SHP77 treated with DMSO at 0.1 percent for 48 hours (cell line): ENCODE measurements around the gene KLHL30.
"Not testable (repeated sequence)": the region's sequence is repeated elsewhere in the genome, so short reads cannot be mapped to it uniquely, and the experiment has no call there.

Experiments
- DNase-seq: peaks from one replicate; lab custom pipeline; 2025; lab: John Stamatoyannopoulos, UW

KLHL30 gene

GRCh38 chr2:238163481-238164198, 25.2 kb downstream of the KLHL30 start:
- no peak for DNase-seq

DNA sequence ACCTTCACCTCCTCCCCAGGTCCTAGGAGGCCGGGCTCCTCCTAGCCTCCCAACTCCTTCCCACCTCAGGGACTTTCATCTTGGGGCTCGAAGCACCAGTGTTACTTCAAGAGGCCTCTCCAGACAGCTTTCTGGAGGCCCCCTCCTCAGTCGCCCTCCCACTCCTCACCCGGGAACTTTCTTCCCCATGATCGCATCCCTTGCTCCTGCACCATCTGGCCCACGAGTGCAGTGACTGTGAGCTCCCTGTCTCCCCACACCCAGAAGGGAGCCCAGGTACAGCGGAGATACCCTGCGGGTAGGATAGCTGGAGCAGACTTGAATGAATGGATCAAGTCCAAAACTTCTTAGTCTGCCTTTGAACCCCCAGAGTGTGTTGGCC, 26.4 kb downstream of the KLHL30 start:
- DNase-seq: no peak

GRCh38 chr2:238165288-238165921, 26.9 kb downstream of the KLHL30 start:
- DNase-seq: no peak

GRCh38 chr2:238166391-238167343, 28.2 kb downstream of the KLHL30 start:
- no peak for DNase-seq

DNA sequence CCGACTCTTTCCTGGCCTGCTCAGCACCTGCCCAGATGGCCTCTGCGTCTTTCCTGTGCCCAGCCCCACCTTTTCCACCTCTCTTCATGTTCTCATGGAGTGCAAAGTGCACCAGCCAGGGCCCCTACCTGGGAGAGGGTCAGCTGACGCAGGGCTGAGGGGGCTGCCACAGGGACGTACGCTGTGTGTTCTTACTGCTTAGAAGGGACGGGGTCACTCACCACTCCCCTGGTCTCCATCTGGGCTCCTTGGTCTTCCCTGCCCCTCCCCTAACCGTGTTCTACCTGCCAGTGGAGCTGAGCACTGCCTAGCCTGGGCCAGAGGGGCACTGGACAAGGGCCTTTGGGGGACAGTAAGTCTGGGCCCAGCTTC, 28.9 kb downstream of the KLHL30 start:
- DNase-seq: no peak

DNA sequence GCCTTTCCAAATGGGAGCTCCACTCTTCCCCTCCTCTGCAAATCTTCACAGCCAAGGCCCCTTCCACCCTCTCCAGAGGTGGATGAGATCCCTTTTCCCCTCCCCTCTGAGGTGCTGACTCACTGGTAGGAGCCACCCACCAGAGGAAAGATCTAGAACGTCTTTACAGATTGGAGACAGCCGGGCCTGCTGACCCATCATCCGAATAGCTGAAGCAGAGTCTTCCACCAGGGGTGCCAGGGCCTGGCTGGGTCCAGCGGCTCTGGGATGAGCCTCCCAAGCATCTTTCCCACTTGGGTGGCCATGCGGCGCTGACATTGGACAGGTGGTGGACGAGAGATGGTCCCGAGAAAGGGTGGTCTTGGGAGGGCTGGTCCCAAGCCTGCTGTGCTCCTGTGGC, 29.3 kb downstream of the KLHL30 start:
- DNase-seq: no peak

- no peak for DNase-seq
These were observed 30.0 kb downstream of the KLHL30 start for GRCh38 chr2:238168196-238169047.

DNA sequence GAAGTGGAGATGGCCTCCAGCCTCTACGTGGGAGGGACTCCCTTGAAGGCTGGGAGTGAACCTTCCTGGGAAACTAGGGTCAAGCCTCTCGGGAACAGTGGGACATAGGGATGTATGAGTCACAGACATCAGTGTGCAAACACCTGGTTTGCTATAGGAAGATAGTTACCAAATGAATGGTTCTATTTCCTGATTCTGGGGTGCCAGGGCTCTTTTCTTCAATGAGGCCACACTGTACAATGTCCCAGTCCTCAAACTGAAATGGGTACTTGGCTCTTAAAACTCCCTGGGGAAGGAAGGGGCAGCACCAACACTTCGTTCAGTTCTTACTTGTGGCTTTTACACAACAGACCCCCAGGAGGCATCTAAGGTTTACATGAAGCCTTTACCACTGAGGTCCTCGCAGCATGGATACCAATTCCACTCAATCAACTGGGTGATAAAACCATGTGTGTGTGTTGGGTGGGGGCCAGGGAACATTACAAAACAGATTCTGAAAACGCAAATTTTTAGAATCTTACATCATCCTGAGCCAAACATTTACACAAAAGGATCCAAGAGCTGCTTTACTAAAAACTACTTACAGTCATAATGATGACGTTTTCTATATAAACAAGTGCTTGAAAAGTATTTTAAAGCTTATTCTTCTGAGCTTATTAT, 30.7 kb downstream of the KLHL30 start:
- no peak for DNase-seq

DNA sequence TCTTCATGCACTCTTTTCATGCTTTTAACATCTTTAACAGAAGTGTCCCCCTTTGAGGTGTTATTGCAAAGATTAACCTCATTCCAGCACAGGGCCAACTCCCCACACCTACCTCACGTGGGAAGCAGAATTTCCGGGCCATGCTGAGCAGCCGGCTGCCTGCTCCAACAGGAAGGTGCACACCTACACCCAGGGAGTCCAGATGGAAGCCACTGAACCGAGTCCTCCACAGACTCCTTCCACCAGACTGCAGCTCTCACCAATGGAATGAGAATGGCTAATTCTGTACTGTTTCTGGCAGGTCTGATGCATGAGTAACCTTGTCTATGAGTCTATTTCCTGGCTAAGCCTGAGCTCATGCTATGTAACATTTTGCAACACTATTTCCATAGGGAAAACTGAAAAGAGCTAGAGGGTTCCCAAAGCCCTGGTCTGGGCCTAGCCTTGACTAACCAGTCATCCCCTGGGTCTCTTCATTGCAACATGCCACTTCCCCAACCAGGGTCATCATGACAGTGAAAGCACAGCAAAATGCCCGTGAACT, 31.3 kb downstream of the KLHL30 start:
- no peak for DNase-seq

- DNase-seq: no peak
These were observed 32.1 kb downstream of the KLHL30 start for GRCh38 chr2:238170386-238171071.

DNA sequence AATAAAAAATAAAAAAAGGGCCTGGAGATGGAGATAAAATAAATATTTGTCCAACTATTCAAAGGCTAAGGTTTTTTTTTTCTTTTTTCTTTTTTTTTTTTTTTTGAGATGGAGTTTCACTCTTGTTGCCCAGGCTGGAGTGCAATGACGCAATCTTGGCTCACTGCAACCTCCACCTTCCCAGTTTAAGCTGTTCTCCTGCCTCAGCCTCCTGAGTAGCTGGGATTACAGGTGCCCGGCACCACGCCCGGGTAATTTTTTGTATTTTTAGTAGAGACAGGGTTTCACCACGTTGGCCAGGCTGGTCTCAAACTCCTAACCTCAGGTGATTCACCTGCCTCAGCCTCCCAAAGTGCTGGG, 32.6 kb downstream of the KLHL30 start:
- not testable (repeated sequence) for DNase-seq

DNA sequence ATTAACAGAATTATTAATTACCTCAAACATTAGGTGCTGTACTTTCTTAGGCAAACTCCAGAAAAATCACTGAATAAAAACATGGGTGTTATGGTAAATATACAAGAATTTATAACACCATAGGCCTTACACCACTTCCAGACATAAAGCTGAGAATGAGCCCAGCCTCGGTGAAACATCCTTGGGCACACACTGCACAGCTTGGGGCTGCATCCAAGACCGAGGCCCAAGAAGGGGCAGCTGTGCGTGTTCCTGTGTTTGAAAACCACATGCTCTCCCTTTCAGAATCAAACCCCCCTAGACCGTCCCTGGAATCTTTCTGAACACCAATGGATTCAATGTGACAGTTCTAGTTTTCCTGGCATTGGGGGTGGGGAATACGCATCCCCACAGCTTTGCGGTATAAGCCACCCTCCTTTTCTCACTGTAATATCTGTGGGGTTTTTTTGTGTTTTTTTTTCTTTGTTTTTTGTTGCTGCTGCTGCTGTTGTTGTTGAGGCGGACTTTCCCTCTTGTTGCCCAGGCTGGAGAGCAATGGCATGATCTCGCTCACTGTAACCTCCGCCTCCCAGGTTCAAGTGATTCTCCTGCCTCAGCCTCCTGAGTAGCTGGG, 33.2 kb downstream of the KLHL30 start:
- no peak for DNase-seq

DNA sequence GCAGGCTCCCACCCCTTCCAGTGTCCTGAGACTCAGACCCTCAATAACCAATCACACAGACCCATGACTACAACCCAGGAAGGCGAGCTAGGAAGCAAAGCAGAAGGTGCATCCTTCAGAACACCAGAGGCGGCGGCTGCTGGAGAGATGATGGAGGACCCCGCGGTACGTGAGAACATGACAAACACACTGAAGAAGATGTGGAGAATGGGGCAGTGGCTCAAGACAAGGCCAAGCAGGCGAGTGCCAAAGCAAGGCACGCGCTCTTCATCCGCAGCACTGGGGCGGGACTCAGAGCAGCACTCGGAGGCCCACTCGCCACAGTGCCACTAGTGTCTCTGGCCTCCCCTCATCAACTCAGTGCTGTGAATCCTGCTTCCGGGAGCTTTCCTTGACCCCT, 34.0 kb downstream of the KLHL30 start:
- DNase-seq: no peak

GRCh38 chr2:238173692-238174091, 35.2 kb downstream of the KLHL30 start:
- DNase-seq: no peak

- DNase-seq: no peak
These were observed 35.8 kb downstream of the KLHL30 start for GRCh38 chr2:238174291-238174690.

DNA sequence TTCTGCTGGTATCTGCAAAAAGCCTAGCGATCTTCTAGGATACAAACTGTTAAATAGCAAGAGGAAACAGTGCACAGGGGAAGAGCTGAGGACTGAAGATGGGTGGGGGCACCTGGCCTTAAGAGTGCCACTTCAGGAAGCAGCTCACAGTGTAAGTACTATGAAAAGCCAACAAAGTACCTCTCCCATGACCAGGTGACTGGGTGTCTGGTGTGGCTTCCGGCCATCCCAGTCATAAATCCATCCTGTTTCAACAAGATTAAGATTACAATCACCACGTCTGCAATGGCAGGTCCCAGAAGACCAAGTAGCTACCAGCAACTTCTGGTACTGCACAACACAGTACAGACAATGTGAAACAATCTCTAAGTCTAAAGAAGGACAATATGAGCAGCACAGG, 36.2 kb downstream of the KLHL30 start:
- peak; percentile 36 for DNase-seq

DNA sequence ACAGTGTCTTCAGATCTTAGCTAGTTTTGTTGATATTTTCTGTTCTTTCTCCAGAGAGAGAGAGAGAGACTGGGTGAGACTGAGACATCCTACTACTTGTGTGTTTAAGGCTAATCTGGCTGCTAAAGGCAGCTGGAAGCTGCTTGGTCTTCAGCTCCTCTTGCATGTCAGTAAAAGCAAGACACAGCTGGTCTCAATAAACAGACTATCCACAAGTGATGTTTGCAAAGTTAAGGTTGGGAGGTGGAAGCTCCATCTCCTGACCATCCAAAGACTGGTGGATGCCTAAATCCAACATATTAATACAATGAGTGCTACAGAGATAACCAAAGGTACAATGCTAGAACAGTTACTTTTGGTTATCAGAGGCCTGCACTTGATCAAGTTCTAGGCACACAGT, 38.1 kb downstream of the KLHL30 start:
- no peak for DNase-seq

DNA sequence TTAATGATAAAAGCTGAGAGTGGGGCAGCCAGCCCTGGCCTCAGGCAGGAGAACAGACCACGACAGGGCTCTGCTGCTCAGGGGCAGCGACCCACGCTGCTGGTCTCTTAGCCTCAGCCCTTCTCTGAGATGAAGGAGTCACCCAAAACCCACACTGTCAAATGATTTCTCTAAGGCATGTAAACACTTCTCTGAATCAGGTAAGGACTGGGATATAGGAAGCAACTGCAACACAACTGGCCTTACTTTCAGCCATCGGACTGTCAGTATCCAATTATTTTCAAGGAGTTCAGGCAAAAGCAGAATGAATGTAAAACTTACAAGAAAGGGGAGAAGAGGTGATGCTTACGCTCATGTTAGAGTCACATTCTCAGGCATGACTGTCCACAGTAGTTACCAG, 42.1 kb downstream of the KLHL30 start:
- DNase-seq: no peak

DNA sequence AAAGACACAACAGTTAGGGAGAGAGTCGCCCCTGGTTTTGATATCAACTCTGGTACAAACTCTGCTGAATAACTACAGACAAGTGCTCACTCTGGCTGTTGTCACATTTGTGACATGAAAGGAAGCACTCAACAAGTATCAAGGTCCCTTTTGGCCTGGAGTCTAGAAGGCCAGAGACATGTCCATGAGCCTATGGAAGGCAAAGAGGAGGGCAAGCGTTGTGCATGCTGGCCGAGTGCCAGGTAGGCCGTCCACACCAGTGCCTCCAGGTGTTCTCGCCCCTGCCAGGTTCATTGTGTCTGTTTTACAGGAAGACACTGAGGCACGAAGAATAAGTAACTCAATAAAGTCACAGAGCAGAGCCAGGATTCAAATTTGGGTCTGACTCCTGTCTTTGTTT, 43.9 kb downstream of the KLHL30 start:
- DNase-seq: no peak

- DNase-seq: no peak
These were observed 45.4 kb downstream of the KLHL30 start for GRCh38 chr2:238183821-238184220.
